GM21526 (cell line): ENCODE data around the gene CCDC197.

Source experiments
- ATAC-seq: cut with Tn5 transposase; IDR thresholded peaks from one replicate; pipeline ENCODE4 v1.9.1; 2021; ENCODE audit warnings: moderate library complexity; ENCODE audit not compliant: unreplicated experiment, low FRiP score

CCDC197 gene

DNA sequence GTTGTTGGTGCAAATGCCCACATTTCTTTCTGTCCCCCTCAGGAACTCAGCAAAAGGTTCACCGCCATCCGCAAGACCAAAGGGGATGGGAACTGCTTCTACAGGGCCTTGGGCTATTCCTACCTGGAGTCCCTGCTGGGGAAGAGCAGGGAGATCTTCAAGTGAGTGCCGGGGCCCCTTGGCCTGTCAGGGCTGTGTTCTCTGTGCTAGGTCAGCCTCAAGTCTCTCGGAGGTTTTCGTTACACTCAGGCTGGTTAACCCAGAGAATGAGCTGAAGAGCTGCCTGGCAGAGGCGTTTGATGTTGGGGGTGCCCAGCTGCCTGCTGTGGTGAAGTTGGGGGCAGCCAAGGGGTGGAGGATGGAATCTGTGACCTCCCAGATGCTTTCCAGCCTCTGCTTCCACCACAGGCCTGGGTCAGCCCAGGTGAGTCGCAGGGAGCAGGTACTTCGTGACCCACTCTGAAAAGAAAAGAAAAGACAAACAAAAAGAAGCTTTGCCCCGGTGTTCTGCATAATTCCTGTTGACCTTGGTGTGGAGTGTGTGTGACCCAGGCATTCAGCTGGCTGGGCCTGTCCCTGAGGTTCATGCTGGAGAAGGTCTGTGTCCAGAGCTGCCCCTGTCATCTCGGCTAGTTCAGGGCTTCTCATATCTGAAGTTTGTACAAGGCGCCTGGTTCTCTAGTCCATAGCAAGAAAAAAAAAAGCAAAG is 42.0 kb downstream of the CCDC197 start:
- ATAC-seq: no peak

DNA sequence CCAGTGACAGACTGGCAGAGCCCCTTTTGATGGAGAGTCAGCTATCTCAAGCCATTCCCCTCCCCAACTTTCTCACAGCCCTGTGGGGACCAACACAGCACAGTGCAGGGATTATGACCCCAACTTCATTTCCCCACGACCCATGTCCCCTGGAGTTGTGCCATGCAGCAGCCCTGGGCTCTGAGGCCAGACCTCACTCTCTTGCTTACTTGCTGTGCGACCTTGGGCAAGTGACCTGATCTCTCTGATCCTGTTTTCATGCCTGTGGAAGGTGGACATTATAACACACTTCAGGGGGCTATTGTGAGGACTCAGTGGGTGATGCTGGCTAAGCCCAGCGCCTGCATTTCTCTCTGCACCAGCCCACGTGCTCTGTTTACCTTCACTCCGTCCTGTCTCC is 43.1 kb downstream of the CCDC197 start:
- ATAC-seq: no peak

DNA sequence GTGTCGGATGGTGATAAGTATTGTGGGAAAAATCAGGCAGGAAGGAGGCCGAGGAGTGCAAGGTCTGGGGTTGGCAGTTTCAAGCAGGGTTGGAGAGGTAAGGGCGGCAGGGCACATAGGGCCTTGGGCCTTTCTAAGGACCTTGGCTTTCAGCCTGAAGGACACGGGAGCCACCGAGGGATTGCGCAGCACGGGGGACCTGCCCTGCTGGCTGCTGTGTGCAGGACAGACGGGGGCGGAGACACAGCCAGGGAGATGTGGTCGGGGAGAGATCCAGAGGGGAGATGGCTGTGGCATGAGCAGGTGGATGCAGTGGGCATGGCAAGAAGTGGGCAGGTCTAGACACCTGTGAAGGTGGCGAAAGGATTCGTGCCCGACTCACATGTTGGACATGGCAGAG is 43.7 kb downstream of the CCDC197 start:
- no peak for ATAC-seq

DNA sequence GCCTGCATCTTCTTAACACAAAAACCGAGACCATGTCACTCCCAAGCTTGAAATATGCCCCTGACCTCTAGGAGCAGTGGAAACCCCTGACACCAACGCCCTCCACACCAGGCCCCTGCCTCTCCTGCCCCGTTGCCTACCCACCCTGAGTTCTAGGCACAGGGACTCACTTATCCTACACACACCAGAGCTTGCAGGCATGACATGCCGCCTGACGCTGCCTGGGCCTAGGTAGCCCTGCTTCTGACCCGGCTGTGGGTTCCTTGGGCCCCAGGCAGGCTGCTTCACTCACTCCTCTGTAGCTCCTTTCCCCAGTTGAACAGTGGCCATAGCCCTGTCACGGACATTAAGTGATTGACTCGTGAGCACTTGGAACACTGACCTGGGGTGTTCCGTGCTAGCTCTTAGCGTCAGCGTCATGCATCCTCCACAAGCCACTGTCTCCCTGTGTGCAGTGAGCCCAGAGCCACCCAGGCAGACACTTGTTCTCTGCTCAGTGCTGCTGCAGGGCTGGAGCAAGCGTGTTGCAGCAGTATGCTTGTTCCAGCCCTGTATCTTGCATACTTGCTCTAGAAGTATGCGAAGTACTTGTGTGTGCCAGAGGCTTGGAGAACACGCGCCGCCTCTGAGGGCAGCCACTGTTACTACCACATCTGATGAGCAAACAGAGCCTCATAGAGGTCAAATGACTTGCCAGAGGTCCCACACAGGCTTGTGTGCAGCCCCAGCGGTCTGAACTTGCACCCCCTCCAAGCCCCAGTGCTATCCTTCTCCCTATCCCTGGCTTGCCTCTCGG is 44.6 kb downstream of the CCDC197 start:
- ATAC-seq: no peak

DNA sequence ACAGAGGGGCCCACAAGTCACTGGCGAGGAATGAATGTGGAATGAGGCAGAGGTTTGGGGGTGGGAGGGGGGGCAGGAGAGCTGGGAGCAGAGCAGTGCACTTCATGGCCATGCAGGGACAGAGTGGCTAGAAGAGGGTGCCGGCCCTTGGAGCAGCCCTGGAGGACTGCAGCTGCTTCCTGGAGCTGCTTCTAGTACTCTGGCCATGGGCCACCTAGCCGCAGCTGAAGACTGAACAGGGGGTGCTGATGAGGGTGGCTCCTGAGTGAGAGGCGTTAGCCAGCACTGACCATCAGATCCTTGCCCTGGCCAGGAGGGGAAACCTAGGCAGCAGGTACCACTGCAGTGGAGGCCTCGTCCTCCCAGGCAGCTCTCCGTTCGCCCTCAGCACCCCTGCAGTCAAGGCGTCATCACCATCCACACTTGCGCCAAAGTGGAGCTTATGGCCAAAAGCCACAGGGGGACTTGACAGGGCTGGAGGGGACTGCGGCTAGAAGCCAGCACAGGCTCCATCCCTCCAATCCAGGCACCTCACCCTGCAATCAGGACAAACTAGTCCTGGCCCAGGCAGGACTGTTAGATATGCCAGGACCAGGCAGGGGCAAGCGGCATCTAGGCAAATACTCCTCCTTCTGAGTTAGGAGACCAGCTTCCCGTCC is 45.5 kb downstream of the CCDC197 start:
- no peak for ATAC-seq

DNA sequence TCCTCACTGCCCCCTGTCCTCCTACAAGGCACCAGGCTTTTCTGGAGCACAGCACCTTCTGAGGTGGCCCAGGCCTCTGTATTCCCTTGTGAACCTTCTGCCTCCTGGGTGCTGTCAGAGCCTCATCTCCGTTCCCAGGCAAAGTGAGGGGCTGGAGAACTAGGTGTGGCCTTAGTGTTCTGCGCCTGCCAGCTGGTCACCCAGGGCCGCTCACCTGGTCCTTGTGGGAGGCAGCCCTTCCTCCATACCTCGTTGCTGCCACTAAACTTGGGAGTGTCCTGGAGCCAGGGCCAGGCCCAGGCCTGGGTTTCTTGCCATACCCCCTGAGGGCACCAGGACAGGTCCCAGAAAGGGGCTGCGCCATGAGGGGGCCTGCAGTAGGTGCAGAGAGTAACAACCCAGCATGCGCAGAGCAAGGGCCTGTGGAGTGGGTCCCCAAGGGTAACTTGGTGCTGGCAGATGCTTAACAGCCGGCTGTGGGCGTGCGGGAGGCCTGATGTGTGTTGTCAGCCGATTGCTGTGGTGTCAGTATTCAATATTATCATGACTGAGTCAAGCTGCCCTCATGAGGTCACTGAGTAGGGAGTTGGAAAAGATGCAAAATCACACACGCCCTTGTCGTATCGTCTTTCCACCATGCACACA is 46.1 kb downstream of the CCDC197 start:
- ATAC-seq: no peak

DNA sequence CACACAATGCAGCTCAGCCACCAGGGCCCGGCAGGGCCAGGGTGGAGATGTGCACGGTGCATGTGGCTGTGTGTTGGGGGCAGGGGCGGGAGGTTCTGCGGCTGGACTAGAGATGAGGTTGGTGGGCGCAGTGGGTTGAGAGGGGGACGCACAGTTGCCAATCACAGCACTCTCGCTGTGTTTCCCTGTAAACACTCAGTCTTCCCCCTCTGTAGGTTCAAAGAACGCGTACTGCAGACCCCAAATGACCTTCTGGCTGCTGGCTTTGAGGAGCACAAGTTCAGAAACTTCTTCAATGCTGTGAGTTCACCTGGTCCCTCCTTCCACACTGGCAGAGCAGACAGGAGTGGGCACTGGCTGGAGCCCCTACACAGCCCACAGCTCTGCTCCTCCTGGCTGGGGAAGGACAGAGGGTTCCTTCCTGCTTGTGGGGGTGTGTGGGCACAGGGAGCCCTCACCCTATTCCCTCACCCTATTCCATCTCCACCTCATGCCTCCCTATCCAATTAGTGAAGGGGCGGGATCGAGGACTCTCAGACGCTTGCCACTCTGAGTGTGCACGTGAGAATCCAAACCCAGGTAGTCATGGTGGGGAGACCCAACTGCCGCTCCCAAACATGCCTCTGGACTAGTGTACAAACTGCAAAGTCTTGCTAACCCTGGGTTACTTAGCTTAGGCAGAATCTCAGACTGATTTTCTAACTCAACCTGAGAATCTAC is 46.8 kb downstream of the CCDC197 start:
- ATAC-seq: no peak

DNA sequence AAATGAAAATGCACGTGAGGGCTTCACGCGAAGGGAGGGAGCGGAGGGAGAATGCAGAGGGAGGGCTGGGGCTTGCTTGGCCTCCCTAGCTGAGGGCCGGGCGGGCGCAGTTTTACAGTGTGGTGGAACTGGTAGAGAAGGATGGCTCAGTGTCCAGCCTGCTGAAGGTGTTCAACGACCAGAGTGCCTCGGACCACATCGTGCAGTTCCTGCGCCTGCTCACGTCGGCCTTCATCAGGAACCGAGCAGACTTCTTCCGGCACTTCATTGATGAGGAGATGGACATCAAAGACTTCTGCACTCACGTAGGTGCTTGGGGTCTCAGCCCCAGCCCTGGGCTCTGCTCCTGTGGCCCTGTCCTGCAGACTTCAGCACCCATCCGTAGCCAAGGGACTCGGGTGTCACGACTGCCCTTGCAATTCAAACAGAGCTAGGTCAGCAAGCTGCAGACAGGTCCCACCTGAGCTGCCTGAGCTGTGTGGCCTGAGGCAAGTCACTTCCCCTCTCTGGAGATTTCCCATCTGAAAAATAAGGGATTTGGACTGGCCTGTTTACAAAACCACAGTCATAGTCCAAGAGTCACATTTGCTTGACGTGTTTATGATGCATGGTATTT is 47.5 kb downstream of the CCDC197 start:
- no peak for ATAC-seq

DNA sequence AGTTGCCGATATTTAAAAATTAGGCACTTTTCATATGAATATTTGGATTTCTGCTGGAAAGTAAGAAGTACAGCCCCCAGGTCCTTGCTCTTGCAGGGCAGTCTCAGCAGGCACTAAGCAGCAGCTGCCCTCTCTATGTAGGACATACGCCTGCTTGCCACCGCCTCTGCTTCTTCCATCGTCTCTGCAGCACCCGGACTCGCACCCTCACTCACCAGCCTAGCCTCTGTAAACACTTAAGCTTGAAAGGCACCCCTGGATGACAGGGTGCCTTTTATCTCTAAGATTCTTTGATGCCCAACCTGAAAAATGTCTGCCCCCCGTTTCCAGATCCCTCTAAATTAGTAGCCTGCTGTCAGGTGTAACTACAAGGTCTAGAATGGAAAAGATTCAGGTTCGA is 48.0 kb downstream of the CCDC197 start:
- no peak for ATAC-seq

DNA sequence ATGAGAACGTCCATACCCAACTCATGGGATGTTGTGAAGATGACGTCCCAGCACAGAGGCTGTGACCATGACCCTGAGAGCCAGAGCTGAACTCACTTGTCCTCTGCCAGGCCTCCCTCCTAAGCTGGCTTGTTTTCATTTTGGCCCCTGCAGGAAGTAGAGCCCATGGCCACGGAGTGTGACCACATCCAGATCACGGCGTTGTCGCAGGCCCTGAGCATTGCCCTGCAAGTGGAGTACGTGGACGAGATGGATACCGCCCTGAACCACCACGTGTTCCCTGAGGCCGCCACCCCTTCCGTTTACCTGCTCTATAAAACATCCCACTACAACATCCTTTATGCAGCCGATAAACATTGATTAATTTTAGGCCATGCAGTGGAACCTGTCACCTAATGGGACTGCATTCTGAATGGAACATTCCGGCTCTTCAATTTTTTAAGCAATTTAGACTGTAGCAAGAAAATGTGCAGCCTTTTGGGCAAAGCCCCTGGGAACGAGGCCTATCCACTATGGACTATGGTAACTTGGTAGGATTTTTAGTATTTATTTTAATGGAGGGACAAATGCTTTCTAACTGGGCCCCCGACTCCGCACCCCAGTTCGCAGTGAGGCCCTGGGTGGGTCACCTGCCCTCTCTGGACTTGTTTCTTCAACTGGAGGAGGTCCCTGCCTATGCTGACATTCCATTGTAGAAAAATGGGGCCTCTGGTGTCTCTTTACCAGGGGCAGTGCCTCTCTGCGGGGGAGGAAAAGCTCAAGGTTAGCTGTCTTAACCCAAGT is 48.7 kb downstream of the CCDC197 start:
- ATAC-seq: no peak

DNA sequence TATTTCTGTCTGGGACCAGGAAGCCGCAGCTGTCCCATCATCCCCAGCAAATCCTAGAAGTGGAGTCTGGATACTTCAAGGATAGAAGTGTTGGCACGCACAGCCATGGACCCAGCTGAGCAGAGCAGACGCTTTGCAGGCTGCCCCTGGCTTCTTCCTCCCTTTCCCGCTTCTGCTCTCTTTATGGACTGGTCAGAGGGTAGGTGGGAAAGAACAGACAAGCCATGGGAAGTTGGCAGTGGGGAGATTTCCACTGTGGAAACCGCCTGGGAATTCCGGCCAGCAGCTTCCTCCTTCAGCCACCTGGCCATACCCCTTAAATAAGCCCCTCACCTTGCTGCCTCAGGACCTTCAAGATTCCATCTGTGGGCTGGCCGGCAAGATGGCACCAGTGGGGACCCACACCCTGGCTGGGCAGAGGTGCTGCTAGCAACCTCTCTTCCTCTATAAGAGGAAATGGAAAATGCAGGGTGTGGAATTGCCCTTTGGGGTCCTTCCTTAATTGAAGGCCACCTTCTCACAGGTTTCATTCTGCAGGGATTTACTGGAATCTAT is 49.7 kb downstream of the CCDC197 start:
- ATAC-seq: no peak

DNA sequence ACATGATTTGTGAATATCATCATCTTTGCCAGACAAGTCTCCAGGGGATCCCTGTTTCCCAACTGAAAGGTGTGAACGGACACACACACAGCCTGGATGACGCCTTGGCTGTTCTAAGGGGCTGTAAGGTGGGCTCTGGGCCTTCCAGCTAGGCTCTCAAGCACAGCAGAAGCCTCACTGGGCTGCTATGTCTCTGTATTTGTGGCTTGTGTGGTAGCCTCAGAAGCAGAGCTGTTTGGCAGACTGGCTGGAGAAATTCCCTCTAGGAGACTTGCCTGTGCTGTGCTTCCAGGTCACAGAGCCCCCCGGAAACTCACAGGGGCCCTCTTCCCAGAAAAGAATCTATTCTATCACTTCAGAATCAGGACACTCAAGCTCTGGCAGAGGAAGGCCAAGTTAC is 50.5 kb downstream of the CCDC197 start:
- ATAC-seq: no peak

DNA sequence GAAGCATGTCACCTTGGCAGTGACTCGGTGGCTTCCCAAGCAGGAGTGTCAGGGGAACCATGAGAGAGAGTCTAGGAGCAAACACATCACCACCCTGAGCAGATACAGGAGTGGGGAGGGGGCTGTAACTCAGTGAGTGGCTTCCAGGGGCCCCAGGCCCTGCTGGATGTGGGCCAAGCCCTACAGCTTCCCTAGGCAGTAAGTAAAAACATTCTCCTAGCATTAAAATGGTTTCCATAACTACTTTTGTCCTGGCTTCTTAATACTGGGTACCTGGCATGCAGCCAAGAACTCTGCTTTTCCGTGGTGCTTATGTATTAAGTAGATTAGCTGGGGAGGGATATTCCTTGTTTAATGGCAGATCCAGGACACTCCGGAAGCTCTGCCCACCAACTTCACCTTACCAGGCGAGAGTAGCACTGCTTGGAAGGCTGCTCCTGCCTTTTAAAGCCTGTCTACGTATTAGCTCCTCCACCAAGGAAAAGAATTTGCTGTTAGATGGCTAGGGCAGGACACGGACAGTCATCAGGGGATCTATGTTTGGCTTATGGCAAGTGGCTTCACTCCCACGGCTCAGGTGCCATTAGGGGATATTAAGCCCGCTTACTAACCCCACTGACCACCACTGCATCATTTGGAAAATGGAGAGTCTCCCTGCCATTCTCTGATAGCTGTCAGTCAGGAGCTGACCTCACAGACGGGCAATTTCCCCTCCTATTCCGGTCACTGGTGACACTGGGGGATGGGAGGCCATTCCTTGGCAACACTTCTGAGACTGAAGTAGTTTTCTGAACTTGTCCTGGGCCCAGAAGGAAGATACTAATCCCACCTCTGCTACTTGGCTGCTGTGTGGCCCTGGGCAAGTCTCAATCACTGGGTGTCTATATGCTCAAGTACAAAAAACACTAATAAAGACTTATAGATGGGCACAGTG is 51.9 kb downstream of the CCDC197 start:
- ATAC-seq: no peak

DNA sequence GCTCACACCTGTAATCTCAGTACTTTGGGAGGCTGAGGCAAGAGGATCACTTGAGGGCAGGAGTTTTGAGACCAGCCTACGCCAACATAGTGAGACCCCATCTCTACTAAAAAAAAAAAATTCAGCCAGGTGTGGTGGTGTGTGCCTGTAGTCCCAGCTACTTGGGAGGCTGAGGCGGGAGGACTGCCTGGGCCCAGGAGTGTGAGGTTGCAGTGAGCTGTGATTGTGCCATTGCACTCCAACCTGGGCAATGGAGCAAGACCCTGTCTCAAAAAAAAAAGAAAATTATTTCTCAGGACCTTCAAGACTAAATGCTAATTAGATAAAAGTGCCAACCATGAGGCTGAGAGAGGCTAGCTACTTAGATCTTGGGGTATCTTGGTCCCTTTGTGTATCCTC is 52.5 kb downstream of the CCDC197 start:
- no peak for ATAC-seq

DNA sequence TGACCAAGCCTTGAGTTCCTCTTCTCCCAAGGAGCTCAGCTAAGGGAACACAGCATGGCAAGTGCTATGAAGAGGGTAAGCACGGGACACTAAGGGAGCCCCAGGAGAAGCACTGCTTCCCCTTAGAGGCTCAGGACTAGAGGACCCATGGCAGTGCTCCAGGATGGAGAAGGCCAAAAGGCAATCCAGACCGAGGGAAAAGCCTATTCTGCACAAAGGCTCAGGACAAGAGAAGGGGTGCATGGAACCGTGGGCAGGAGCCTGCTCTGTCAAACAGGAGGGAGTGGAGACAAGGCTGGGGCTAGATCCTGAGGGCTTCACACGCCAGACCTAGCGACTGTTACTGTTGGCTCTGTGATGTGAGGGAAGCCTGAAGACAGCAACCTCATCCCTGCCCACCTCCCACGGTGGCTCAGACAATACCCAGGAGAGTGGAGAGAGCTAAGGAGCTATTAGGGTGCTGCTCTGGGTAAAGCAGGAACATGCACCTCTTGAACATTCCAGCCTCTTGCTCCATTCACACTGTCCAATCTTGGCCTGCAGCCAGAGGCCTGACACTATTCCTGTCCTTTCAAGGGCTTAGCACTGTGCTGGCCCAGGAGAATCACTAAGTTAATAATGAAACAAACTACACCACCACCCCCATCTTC is 53.3 kb downstream of the CCDC197 start:
- no peak for ATAC-seq

DNA sequence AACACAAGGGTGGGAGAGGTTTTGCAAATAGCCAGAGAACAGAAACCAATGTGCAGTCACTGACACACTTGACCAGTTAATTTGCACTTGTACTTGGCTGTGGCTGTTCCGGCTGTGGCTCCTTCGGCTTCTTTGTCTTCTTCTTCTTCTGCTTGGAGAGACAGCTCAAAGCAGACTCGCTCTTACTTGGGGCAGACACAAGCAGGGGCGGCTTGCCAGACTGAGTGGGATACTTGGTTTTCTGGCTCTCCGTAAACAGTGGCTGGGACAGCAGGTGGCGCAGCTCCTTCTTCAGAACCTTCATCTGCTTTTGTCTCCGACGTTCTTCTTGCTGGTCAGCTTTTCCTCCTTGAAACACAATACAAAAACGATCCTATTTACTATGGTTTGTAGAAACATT is 54.0 kb downstream of the CCDC197 start:
- no peak for ATAC-seq

DNA sequence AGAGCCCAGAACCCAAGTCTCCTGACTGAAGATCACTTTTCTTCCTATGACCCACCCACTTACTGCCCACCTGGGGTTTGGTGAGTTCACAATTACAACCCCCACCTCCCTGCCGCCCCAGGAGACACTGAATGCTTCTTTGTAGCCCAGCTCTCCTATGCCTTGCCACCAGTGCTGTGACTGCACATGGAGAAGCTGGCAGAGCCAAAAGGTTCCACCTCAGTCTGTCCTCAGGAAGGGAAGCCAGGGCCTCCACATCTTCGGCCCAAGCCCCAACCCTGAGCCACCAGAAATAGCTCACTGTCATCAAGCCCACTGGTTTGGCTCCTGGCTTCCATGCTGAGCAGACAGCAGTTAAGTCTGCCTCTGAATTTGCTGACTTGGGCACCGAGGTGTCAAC is 54.7 kb downstream of the CCDC197 start:
- no peak for ATAC-seq

DNA sequence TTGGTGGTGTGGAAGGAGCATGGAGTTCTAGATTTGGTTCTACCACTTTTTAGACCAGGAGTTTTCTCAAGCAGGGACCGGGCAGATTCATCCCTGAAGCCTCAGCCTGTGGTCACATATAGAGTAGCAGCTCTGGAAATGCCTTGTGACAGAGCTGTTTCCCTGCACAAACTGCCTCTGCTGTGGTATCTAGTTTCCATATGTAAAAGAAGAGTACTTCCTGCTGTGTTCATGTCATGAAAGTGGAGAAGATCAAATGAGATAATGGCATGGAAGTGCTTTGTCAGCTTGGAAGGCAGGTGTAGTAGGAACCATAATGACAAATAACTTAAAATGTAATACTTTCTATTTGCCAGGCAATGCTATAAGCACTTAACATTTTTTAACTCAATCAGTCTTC is 55.1 kb downstream of the CCDC197 start:
- no peak for ATAC-seq
